Vagina (tissue), 2 donors: ENCODE data around the gene CHMP6. TPM values are rescaled to one million over a fixed set of nuclear protein-coding genes. Genes with fewer than 3 reads are reported as not detected.

Source experiments
- DNase-seq, 2 donors: peaks; one replicate each; pipeline ENCODE4 v3.0.0-alpha.2; 2017; ENCODE audit errors: extremely low spot score in 2 of 2
- H3K27ac ChIP-seq: fragments of 200-600 bp; sonication (generic); one replicate; pipeline ENCODE4 v1.5.1; 2019
- H3K27me3 ChIP-seq: fragments of 200-600 bp; sonication (generic); one replicate; pipeline ENCODE4 v1.5.1; 2019
- H3K36me3 ChIP-seq, 2 donors: fragments of 200-600 bp; sonication (generic); one replicate each; pipeline ENCODE4 v1.5.1; 2017 to 2019
- H3K4me1 ChIP-seq: fragments of 200-600 bp; sonication (generic); one replicate; pipeline ENCODE4 v1.5.1; 2019
- H3K4me3 ChIP-seq, 2 donors: fragments of 200-600 bp; sonication (generic); 1 replicate in 1 of 2; 2 replicates in 1 of 2; pipeline ENCODE4 v1.5.1; 2016 to 2019
- H3K9me3 ChIP-seq: fragments of 200-600 bp; sonication (generic); one replicate; pipeline ENCODE4 v1.5.1; 2019
- CTCF ChIP-seq, 3 experiments: fragments of 450-650 bp in 2 of 3; fragments of 200-600 bp in 1 of 3; sonication (generic) in 1 of 3; IDR thresholded peaks; one replicate each; pipeline ENCODE4 v1.5.1; 2017 to 2019; ENCODE audit warnings: antibody characterized with exemption in 3 of 3, mild to moderate bottlenecking in 2 of 3, moderate library complexity in 2 of 3
- POLR2A ChIP-seq, 2 donors: fragments of 450-650 bp; IDR thresholded peaks; one replicate each; pipeline ENCODE4 v1.6.1; 2017; ENCODE audit warnings: antibody characterized with exemption in 2 of 2, mild to moderate bottlenecking in 2 of 2, moderate library complexity in 2 of 2
- POLR2AphosphoS5 ChIP-seq, 2 donors: sonication (generic); formaldehyde crosslinking; IDR thresholded peaks; one replicate each; pipeline ENCODE4 v1.9.0; 2017; ENCODE audit warnings: antibody characterized with exemption in 2 of 2, mild to moderate bottlenecking in 2 of 2, low read depth in 1 of 2; ENCODE audit not compliant: insufficient read depth in 1 of 2
- intact Hi-C: fragments of 100-400 bp; cut with DNase I; formaldehyde crosslinking; loops from one replicate; pipeline ENCODE4 v1.15.1; 2023
- total RNA-seq: library from RNA; depleted of rRNA; stranded (reverse); fragments of >200 nt; gene quantifications from one replicate; pipeline ENCODE4 v1.2.3, GENCODE V29; 2016

The CHMP6 gene
- total RNA-seq, 1 donor from 2014 or later, result 31.7 TPM

DNA sequence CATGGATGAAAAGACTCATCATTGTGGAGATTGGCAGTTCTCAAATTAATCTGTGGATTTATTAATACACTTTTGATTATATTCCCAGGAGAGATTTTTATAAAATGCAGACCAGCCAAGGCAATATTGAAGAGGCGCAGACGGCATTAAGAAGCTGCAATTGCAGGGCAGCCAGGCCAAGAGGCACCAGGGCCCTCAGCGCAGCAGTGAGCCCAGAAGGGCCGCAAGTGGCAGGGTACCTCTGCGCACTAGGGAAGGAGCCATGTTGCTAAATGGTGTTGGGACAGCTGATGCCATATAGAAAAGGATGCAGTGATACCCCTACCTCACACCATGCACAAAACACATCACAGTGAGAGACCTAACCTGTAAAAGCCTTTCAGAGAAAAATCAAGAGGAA is 36.6 kb upstream of the CHMP6 start:
- Histone ChIP-seq H3K27ac (no peak overlapping the region), H3K9me3 (no peaks in the 10 kb centered on the region), H3K27me3 (no peaks in the 10 kb centered on the region), H3K4me3 (no peak overlapping the region), H3K4me1 (peaks cover 14% of the 10 kb centered on the region), H3K36me3 (peaks cover 0 to 7% of the 10 kb centered on the region in 2 donors)
- DNase-seq, result no peak
- no peak for TF ChIP-seq CTCF (IDR thresholded peaks at IDR 0.05)
- TF ChIP-seq POLR2AphosphoS5 (IDR thresholded peaks at IDR 0.05; ENCODE audit: insufficient read depth in 1 of 2, low read depth in 1 of 2), result no peak
- no peak for TF ChIP-seq POLR2A (IDR thresholded peaks at IDR 0.05)
- intact Hi-C loops, result no loop called here

DNA sequence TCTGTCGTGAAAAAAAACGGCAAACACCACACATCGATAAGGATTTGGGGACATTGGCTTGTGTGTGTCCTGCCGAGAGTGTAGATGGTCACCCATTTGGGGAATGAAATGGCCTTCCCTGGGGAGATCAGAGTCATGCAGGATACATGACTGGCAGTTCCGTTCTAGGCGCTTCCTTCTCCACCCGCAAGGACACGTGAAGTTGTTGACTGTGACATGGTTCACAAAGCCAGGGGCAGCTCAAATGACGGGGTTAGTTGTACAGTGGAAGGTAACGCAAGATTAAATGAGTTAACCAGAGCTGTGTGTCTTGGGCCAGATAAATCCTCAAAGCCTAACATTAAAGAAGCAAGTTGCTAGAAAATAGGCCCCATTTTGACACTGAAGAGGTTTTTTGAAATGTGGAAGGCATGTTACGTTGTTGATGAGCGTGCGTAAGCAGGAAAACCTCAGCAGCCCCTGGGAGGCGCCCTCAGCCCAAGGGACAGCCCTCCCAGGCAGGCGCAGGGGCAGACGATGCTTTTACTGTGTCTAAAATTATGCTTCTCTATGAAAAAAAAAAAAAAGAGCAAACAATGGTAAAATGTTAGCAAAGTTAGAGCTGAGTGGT is 35.9 kb upstream of the CHMP6 start:
- Histone ChIP-seq H3K9me3 (no peaks in the 10 kb centered on the region), H3K4me3 (no peak overlapping the region), H3K27me3 (no peaks in the 10 kb centered on the region), H3K4me1 (peaks cover 19% of the 10 kb centered on the region), H3K27ac (no peak overlapping the region), H3K36me3 (peaks cover 0 to 5% of the 10 kb centered on the region in 2 donors)
- TF ChIP-seq POLR2A (IDR thresholded peaks at IDR 0.05), result no peak
- no peak for TF ChIP-seq CTCF (IDR thresholded peaks at IDR 0.05)
- TF ChIP-seq POLR2AphosphoS5 (IDR thresholded peaks at IDR 0.05; ENCODE audit: insufficient read depth in 1 of 2, low read depth in 1 of 2), result no peak
- no peak for DNase-seq
- intact Hi-C loops, result no loop called here

- H3K9me3 ChIP-seq, result no peaks in the 10 kb centered on the region
- DNase-seq, result no peak
- no peaks in the 10 kb centered on the region for H3K36me3 ChIP-seq
- no peak for TF ChIP-seq CTCF (IDR thresholded peaks at IDR 0.05)
- no peak for TF ChIP-seq POLR2AphosphoS5 (IDR thresholded peaks at IDR 0.05; ENCODE audit: insufficient read depth in 1 of 2, low read depth in 1 of 2)
- no peak for TF ChIP-seq POLR2A (IDR thresholded peaks at IDR 0.05)
- peaks cover 19% of the 10 kb centered on the region for H3K4me1 ChIP-seq
- no peak overlapping the region for H3K4me3 ChIP-seq
- H3K27me3 ChIP-seq, result no peaks in the 10 kb centered on the region
- intact Hi-C loops, result no loop called here
- H3K27ac ChIP-seq, result no peak overlapping the region
These were observed 35.1 kb upstream of the CHMP6 start for GRCh38 chr17:80956321-80957190.

GRCh38 chr17:80957461-80957941 is 34.1 kb upstream of the CHMP6 start:
- Histone ChIP-seq H3K4me1 (peaks cover 19% of the 10 kb centered on the region), H3K9me3 (no peaks in the 10 kb centered on the region), H3K36me3 (no peaks in the 10 kb centered on the region), H3K27ac (no peak overlapping the region), H3K4me3 (no peak overlapping the region), H3K27me3 (no peaks in the 10 kb centered on the region)
- intact Hi-C loops, result no loop called here
- TF ChIP-seq POLR2A (IDR thresholded peaks at IDR 0.05), result no peak
- TF ChIP-seq POLR2AphosphoS5 (IDR thresholded peaks at IDR 0.05; ENCODE audit: insufficient read depth in 1 of 2, low read depth in 1 of 2), result no peak
- no peak for TF ChIP-seq CTCF (IDR thresholded peaks at IDR 0.05)
- DNase-seq, result no peak
